Measurements from ENCODE around the gene LMX1A. TPM values are rescaled to one million over a fixed set of nuclear protein-coding genes. Genes with fewer than 3 reads are reported as not detected.

LMX1A gene
- total RNA-seq, 1 experiment from 2014 or later = not detected

GRCh38 chr1:165375623-165376022 is 19.1 kb upstream of the LMX1A start:
- peak; percentile 6 for DNase-seq (ENCODE audit: low read depth)
- in situ Hi-C loops (cut with HindIII; ENCODE audit: low pct_unique_long_range_greater_than_20kb, low sequenced_read_pairs) = loop anchor here (25.0 kb wide), 1 partner anchor 212 kb away; no protein-coding TSS in a partner anchor

GRCh38 chr1:165371588-165372225 is 15.2 kb upstream of the LMX1A start:
- in situ Hi-C loops (cut with HindIII; ENCODE audit: low pct_unique_long_range_greater_than_20kb, low sequenced_read_pairs) = no loop called here
- no peak for DNase-seq (ENCODE audit: low read depth)

GRCh38 chr1:165369255-165369848 is 12.8 kb upstream of the LMX1A start:
- in situ Hi-C loops (cut with HindIII; ENCODE audit: low pct_unique_long_range_greater_than_20kb, low sequenced_read_pairs) = no loop called here
- peak; percentile 18 for DNase-seq (ENCODE audit: low read depth)

- peak; percentile 54 for DNase-seq (ENCODE audit: low read depth)
- in situ Hi-C loops (cut with HindIII; ENCODE audit: low pct_unique_long_range_greater_than_20kb, low sequenced_read_pairs) = no loop called here
Measured at GRCh38 chr1:165367375-165367993, 11.0 kb upstream of the LMX1A start.

- in situ Hi-C loops (cut with HindIII; ENCODE audit: low pct_unique_long_range_greater_than_20kb, low sequenced_read_pairs) = no loop called here
- no peak for DNase-seq (ENCODE audit: low read depth)
Measured at GRCh38 chr1:165365341-165365740, 8.8 kb upstream of the LMX1A start.

- DNase-seq (ENCODE audit: low read depth) = no peak
- in situ Hi-C loops (cut with HindIII; ENCODE audit: low pct_unique_long_range_greater_than_20kb, low sequenced_read_pairs) = no loop called here
Measured at GRCh38 chr1:165364568-165365133, 8.1 kb upstream of the LMX1A start.

- DNase-seq (ENCODE audit: low read depth) = no peak
- in situ Hi-C loops (cut with HindIII; ENCODE audit: low pct_unique_long_range_greater_than_20kb, low sequenced_read_pairs) = no loop called here
Measured at GRCh38 chr1:165356876-165357275, 361 bp upstream of the LMX1A start.

- DNase-seq (ENCODE audit: low read depth) = no peak
- in situ Hi-C loops (cut with HindIII; ENCODE audit: low pct_unique_long_range_greater_than_20kb, low sequenced_read_pairs) = no loop called here
Measured at GRCh38 chr1:165355139-165355976, 1.2 kb downstream of the LMX1A start.

GRCh38 chr1:165354739-165355138 is 1.8 kb downstream of the LMX1A start:
- DNase-seq (ENCODE audit: low read depth) = no peak
- in situ Hi-C loops (cut with HindIII; ENCODE audit: low pct_unique_long_range_greater_than_20kb, low sequenced_read_pairs) = no loop called here

GRCh38 chr1:165353731-165354671 is 2.5 kb downstream of the LMX1A start:
- DNase-seq (ENCODE audit: low read depth) = no peak
- in situ Hi-C loops (cut with HindIII; ENCODE audit: low pct_unique_long_range_greater_than_20kb, low sequenced_read_pairs) = no loop called here

- DNase-seq (ENCODE audit: low read depth) = no peak
- in situ Hi-C loops (cut with HindIII; ENCODE audit: low pct_unique_long_range_greater_than_20kb, low sequenced_read_pairs) = no loop called here
Measured at GRCh38 chr1:165352442-165353293, 3.8 kb downstream of the LMX1A start.

GRCh38 chr1:165351863-165352441 is 4.6 kb downstream of the LMX1A start:
- in situ Hi-C loops (cut with HindIII; ENCODE audit: low pct_unique_long_range_greater_than_20kb, low sequenced_read_pairs) = no loop called here
- DNase-seq (ENCODE audit: low read depth) = no peak

- in situ Hi-C loops (cut with HindIII; ENCODE audit: low pct_unique_long_range_greater_than_20kb, low sequenced_read_pairs) = no loop called here
- DNase-seq (ENCODE audit: low read depth) = no peak
Measured at GRCh38 chr1:165350840-165351239, 5.7 kb downstream of the LMX1A start.

- in situ Hi-C loops (cut with HindIII; ENCODE audit: low pct_unique_long_range_greater_than_20kb, low sequenced_read_pairs) = no loop called here
- no peak for DNase-seq (ENCODE audit: low read depth)
Measured at GRCh38 chr1:165345502-165345901, 11.0 kb downstream of the LMX1A start.

GRCh38 chr1:165344736-165345135 is 11.8 kb downstream of the LMX1A start:
- DNase-seq (ENCODE audit: low read depth) = no peak
- in situ Hi-C loops (cut with HindIII; ENCODE audit: low pct_unique_long_range_greater_than_20kb, low sequenced_read_pairs) = no loop called here

- in situ Hi-C loops (cut with HindIII; ENCODE audit: low pct_unique_long_range_greater_than_20kb, low sequenced_read_pairs) = no loop called here
- DNase-seq (ENCODE audit: low read depth) = no peak
Measured at GRCh38 chr1:165344198-165344597, 12.3 kb downstream of the LMX1A start.

Measured in Caki2 (cell line).